MM.1S (cell line): ENCODE data around the gene NKX2-2.

Experiments
- EZH2 ChIP-seq: fragments of 300-600 bp; sonication (generic); optimal IDR thresholded peaks from 2 replicates; pipeline ENCODE3; 2017; ENCODE audit warnings: low read depth, mild to moderate bottlenecking, antibody characterized with exemption, low read length, mixed read lengths
- EZH2phosphoT487 ChIP-seq: fragments of 300-600 bp; sonication (generic); IDR thresholded peaks from 2 replicates; pipeline ENCODE4 v1.6.1; 2018; ENCODE audit warnings: antibody characterized with exemption, low read length
- TF ChIP-seq, protein P1 (sequence below): fragments of 300-600 bp; sonication (generic); IDR thresholded peaks from 2 replicates; pipeline ENCODE4 v1.5.1; 2016; ENCODE audit warnings: antibody characterized with exemption, low read length, mixed read lengths

GRCh38 chr20:21523895-21524294 is 10.0 kb upstream of the NKX2-2 start:
- TF ChIP-seq, protein P1, sequence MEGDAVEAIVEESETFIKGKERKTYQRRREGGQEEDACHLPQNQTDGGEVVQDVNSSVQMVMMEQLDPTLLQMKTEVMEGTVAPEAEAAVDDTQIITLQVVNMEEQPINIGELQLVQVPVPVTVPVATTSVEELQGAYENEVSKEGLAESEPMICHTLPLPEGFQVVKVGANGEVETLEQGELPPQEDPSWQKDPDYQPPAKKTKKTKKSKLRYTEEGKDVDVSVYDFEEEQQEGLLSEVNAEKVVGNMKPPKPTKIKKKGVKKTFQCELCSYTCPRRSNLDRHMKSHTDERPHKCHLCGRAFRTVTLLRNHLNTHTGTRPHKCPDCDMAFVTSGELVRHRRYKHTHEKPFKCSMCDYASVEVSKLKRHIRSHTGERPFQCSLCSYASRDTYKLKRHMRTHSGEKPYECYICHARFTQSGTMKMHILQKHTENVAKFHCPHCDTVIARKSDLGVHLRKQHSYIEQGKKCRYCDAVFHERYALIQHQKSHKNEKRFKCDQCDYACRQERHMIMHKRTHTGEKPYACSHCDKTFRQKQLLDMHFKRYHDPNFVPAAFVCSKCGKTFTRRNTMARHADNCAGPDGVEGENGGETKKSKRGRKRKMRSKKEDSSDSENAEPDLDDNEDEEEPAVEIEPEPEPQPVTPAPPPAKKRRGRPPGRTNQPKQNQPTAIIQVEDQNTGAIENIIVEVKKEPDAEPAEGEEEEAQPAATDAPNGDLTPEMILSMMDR: no peak
- TF ChIP-seq EZH2phosphoT487: no peak
- TF ChIP-seq EZH2: no peak
